GM23248 (cell line): Measurements from ENCODE around the gene PDE6H. TPM values are rescaled to one million over a fixed set of nuclear protein-coding genes. Genes with fewer than 3 reads are reported as not detected.

Experiments
- DNase-seq: peaks from one replicate; pipeline ENCODE4 v3.0.0-alpha.2; 2015
- H2AFZ ChIP-seq: fragments of 200-600 bp; sonication (generic); 2 replicates; pipeline ENCODE4 v1.6.1; 2016; ENCODE audit warnings: antibody characterized with exemption
- H3F3A ChIP-seq: fragments of 200-600 bp; sonication (generic); 2 replicates; pipeline ENCODE4 v1.6.1; 2016; ENCODE audit warnings: mild to moderate bottlenecking, antibody characterized with exemption, mixed run types; ENCODE audit not compliant: insufficient read depth
- H3K27ac ChIP-seq: fragments of 200-600 bp; sonication (generic); 2 replicates; pipeline ENCODE4 v1.5.1; 2016; ENCODE audit warnings: mild to moderate bottlenecking
- H3K27me3 ChIP-seq: fragments of 200-600 bp; sonication (generic); replicated peaks from 2 replicates; pipeline ENCODE4 v1.6.1; 2016; ENCODE audit warnings: mild to moderate bottlenecking; ENCODE audit not compliant: insufficient read depth
- H3K36me3 ChIP-seq: fragments of 200-600 bp; sonication (generic); 2 replicates; pipeline ENCODE4 v1.6.1; 2016; ENCODE audit warnings: low read depth, mild to moderate bottlenecking
- H3K4me1 ChIP-seq: fragments of 200-600 bp; sonication (generic); 2 replicates; pipeline ENCODE4 v1.6.1; 2016; ENCODE audit warnings: mild to moderate bottlenecking; ENCODE audit not compliant: insufficient read depth
- H3K4me2 ChIP-seq: fragments of 200-600 bp; sonication (generic); one replicate; pipeline ENCODE4 v1.6.1; 2016; ENCODE audit warnings: mild to moderate bottlenecking; ENCODE audit not compliant: unreplicated experiment
- H3K4me3 ChIP-seq: fragments of 200-600 bp; sonication (generic); 2 replicates; pipeline ENCODE4 v1.5.1; 2016; ENCODE audit warnings: mild to moderate bottlenecking
- H3K79me2 ChIP-seq: fragments of 200-600 bp; sonication (generic); 2 replicates; pipeline ENCODE4 v1.6.1; 2016; ENCODE audit warnings: mild to moderate bottlenecking; ENCODE audit not compliant: insufficient read depth
- H3K9ac ChIP-seq: fragments of 200-600 bp; sonication (generic); 2 replicates; pipeline ENCODE4 v1.6.1; 2016; ENCODE audit warnings: mild to moderate bottlenecking
- H3K9me2 ChIP-seq: fragments of 200-600 bp; sonication (generic); 2 replicates; pipeline ENCODE4 v1.6.1; 2016; ENCODE audit warnings: mixed run types, mild to moderate bottlenecking, moderate library complexity; ENCODE audit not compliant: insufficient read depth
- H3K9me3 ChIP-seq: fragments of 200-600 bp; sonication (generic); one replicate; pipeline ENCODE4 v1.6.1; 2017; ENCODE audit warnings: low read depth
- H4K20me1 ChIP-seq: fragments of 200-600 bp; sonication (generic); 2 replicates; pipeline ENCODE4 v1.6.0; 2016; ENCODE audit not compliant: insufficient read depth
- EZH2 ChIP-seq: fragments of 200-600 bp; sonication (generic); IDR thresholded peaks from 2 replicates; pipeline ENCODE4 v1.6.1; 2018; ENCODE audit warnings: antibody characterized with exemption, mild to moderate bottlenecking; ENCODE audit not compliant: insufficient read depth, poor library complexity, severe bottlenecking
- EZH2phosphoT487 ChIP-seq: fragments of 200-600 bp; sonication (generic); IDR thresholded peaks from 2 replicates; pipeline ENCODE4 v1.6.1; 2018; ENCODE audit warnings: antibody characterized with exemption, moderate library complexity, mild to moderate bottlenecking, low read depth; ENCODE audit not compliant: insufficient read depth
- WGBS, 2 experiments: methylation state at CpG; one replicate each; pipeline ENCODE4 v1.1.6; 2015 to 2017; ENCODE audit warnings: low lambda C conversion rate in 2 of 2, low coverage in 1 of 2; ENCODE audit errors: missing lambda C conversion rate in 2 of 2; 5-methylcytosine and 5-hydroxymethylcytosine counted together
- in situ Hi-C: fragments of 300-500 bp; cut with MboI; formaldehyde crosslinking; loops from 2 replicates; pipeline ENCODE4 v1.15.0; 2020
- polyA plus RNA-seq: library from polyadenylated mRNA; unstranded; fragments of >200 nt; fragmentation: Nextera tagmentation; extraction: Ambion mirVana; gene quantifications from 2 replicates; pipeline ENCODE4 v1.2.1, GENCODE V29; 2016
- total RNA-seq: library from RNA; depleted of rRNA; stranded (reverse); fragments of >200 nt; shearing (Covaris generic); gene quantifications from 2 replicates; pipeline ENCODE4 v1.2.3, GENCODE V29; 2014

The PDE6H gene
- total and polyA plus RNA-seq, 2 experiments from 2014 or later = not detected

GRCh38 chr12:14986449-14986848 lies 13.6 kb downstream of the PDE6H start:
- Histone ChIP-seq H3K9me2 (no peaks in the 10 kb centered on the region), H3K9ac (no peak overlapping the region), H3K79me2 (no peaks in the 10 kb centered on the region), H3F3A (no peaks in the 10 kb centered on the region), H3K27me3 (no peaks in the 10 kb centered on the region), H2AFZ (no peak overlapping the region), H3K27ac (no peak overlapping the region), H4K20me1 (no peaks in the 10 kb centered on the region), H3K4me3 (no peak overlapping the region), H3K4me2 (no peak overlapping the region), H3K36me3 (no peaks in the 10 kb centered on the region), H3K9me3 (no peaks in the 10 kb centered on the region), H3K4me1 (no peaks in the 10 kb centered on the region)
- 12 to 25% methylated on average over 4 of the region's 4 CpGs for whole genome bisulfite sequencing, 2 experiments
- no peak for DNase-seq
- TF ChIP-seq EZH2 (no peak), EZH2phosphoT487 (no peak)
- in situ Hi-C loops = no loop called here

GRCh38 chr12:14988035-14988434 lies 15.2 kb downstream of the PDE6H start:
- no peak overlapping the region for H3K4me2 ChIP-seq
- in situ Hi-C loops = no loop called here
- no peaks in the 10 kb centered on the region for H3K9me3 ChIP-seq
- H3F3A ChIP-seq = no peaks in the 10 kb centered on the region
- no peaks in the 10 kb centered on the region for H3K27me3 ChIP-seq
- no peak overlapping the region for H2AFZ ChIP-seq
- TF ChIP-seq EZH2phosphoT487 (no peak), EZH2 (no peak)
- H3K9ac ChIP-seq = no peak overlapping the region
- WGBS, 2 experiments = 62 to 74% methylated on average over 3 of the region's 3 CpGs
- no peaks in the 10 kb centered on the region for H4K20me1 ChIP-seq
- no peak for DNase-seq
- no peaks in the 10 kb centered on the region for H3K36me3 ChIP-seq
- H3K4me1 ChIP-seq = no peaks in the 10 kb centered on the region
- H3K27ac ChIP-seq = no peak overlapping the region
- H3K4me3 ChIP-seq = no peak overlapping the region
- H3K79me2 ChIP-seq = no peaks in the 10 kb centered on the region
- H3K9me2 ChIP-seq = no peaks in the 10 kb centered on the region

- Histone ChIP-seq H3K9me3 (no peaks in the 10 kb centered on the region), H3K27me3 (no peaks in the 10 kb centered on the region), H3K9ac (no peak overlapping the region), H3K36me3 (no peaks in the 10 kb centered on the region), H3K4me1 (no peaks in the 10 kb centered on the region), H3K4me3 (no peak overlapping the region), H3K27ac (no peak overlapping the region), H3K9me2 (no peaks in the 10 kb centered on the region), H4K20me1 (no peaks in the 10 kb centered on the region), H3K4me2 (no peak overlapping the region), H3K79me2 (no peaks in the 10 kb centered on the region), H3F3A (no peaks in the 10 kb centered on the region), H2AFZ (no peak overlapping the region)
- 81 to 82% methylated on average over 1 of the region's 1 CpG for WGBS, 2 experiments
- TF ChIP-seq EZH2phosphoT487 (no peak), EZH2 (no peak)
- DNase-seq = no peak
- in situ Hi-C loops = no loop called here
These were observed 16.9 kb downstream of the PDE6H start for GRCh38 chr12:14989790-14990189.

GRCh38 chr12:14991069-14991468 lies 18.2 kb downstream of the PDE6H start:
- no peak overlapping the region for H3K4me2 ChIP-seq

GRCh38 chr12:14992673-14993072 lies 19.8 kb downstream of the PDE6H start:
- Histone ChIP-seq H3K27me3 (no peaks in the 10 kb centered on the region), H3K4me1 (no peaks in the 10 kb centered on the region), H3F3A (no peaks in the 10 kb centered on the region), H4K20me1 (no peaks in the 10 kb centered on the region), H3K27ac (no peak overlapping the region), H3K4me2 (no peak overlapping the region), H3K4me3 (no peak overlapping the region), H3K9ac (no peak overlapping the region), H2AFZ (no peak overlapping the region), H3K9me3 (no peaks in the 10 kb centered on the region), H3K79me2 (no peaks in the 10 kb centered on the region), H3K36me3 (no peaks in the 10 kb centered on the region), H3K9me2 (no peaks in the 10 kb centered on the region)
- no peak for TF ChIP-seq EZH2phosphoT487
- no peak for TF ChIP-seq EZH2
- in situ Hi-C loops = no loop called here
- WGBS, 2 experiments = 98 to 100% methylated on average over 3 of the region's 3 CpGs
- no peak for DNase-seq

More at GRCh38 chr12:14991069-14991468, 18.2 kb downstream of the PDE6H start:
- no peak overlapping the region for H3K4me3 ChIP-seq
- no peaks in the 10 kb centered on the region for H3K27me3 ChIP-seq
- DNase-seq = no peak
- no peak overlapping the region for H2AFZ ChIP-seq
- H3K9me3 ChIP-seq = no peaks in the 10 kb centered on the region
- no peaks in the 10 kb centered on the region for H3K36me3 ChIP-seq
- in situ Hi-C loops = no loop called here
- H4K20me1 ChIP-seq = no peaks in the 10 kb centered on the region
- no peaks in the 10 kb centered on the region for H3K9me2 ChIP-seq
- H3K4me1 ChIP-seq = no peaks in the 10 kb centered on the region
- no peak overlapping the region for H3K27ac ChIP-seq
- no peak for TF ChIP-seq EZH2
- no peak for TF ChIP-seq EZH2phosphoT487
- H3K79me2 ChIP-seq = no peaks in the 10 kb centered on the region
- no peak overlapping the region for H3K9ac ChIP-seq
- H3F3A ChIP-seq = no peaks in the 10 kb centered on the region
